ENCODE results near the gene ZBTB7A.

- TF ChIP-seq CTCF (IDR thresholded peaks at IDR 0.05) (no peak), EP300 (IDR thresholded peaks at IDR 0.05) (no peak), POLR2A (IDR thresholded peaks at IDR 0.05) (no peak)
These were observed 39.6 kb downstream of the ZBTB7A start for GRCh38 chr19:4027146-4027545.

All from tibial nerve (tissue), 4 donors.